Liver (tissue), 9 donors: Measurements from ENCODE around the gene RXFP3. TPM values are rescaled to one million over a fixed set of nuclear protein-coding genes. Genes with fewer than 3 reads are reported as not detected.

Experiments used
- DNase-seq: peaks from one replicate; pipeline ENCODE4 v3.0.0-alpha.2; 2017; ENCODE audit warnings: low spot score
- H3K27ac ChIP-seq, 2 donors: one replicate each; pipeline ENCODE4 v1.7.0; 2013; ENCODE audit warnings: inconsistent platforms in 2 of 2, low read length in 2 of 2, control low read depth in 1 of 2, low read depth in 1 of 2, mild to moderate bottlenecking in 1 of 2
- H3K27me3 ChIP-seq, 4 donors: one replicate each; pipeline versions ENCODE4 v1.6.1 to v1.7.0; 2013; ENCODE audit warnings: low read length in 3 of 4, inconsistent platforms in 1 of 4, mild to moderate bottlenecking in 1 of 4, moderate library complexity in 1 of 4; ENCODE audit not compliant: control insufficient read depth in 4 of 4, insufficient read depth in 4 of 4
- H3K36me3 ChIP-seq, 4 donors: one replicate each; pipeline versions ENCODE4 v1.6.1 to v1.7.0; 2013; ENCODE audit warnings: low read length in 3 of 4, mild to moderate bottlenecking in 3 of 4, low read depth in 1 of 4, moderate library complexity in 1 of 4; ENCODE audit not compliant: control insufficient read depth in 4 of 4, insufficient read depth in 3 of 4
- H3K4me1 ChIP-seq, 4 donors: one replicate each; pipeline versions ENCODE4 v1.6.1 to v1.7.0; 2013; ENCODE audit warnings: low read length in 3 of 4, mild to moderate bottlenecking in 3 of 4, moderate library complexity in 1 of 4; ENCODE audit not compliant: control insufficient read depth in 4 of 4, insufficient read depth in 4 of 4
- H3K4me3 ChIP-seq, 3 donors: one replicate each; pipeline versions ENCODE4 v1.6.1 to v1.7.0; 2013; ENCODE audit warnings: low read length in 3 of 3, control low read depth in 1 of 3, low read depth in 1 of 3, mild to moderate bottlenecking in 1 of 3
- H3K9ac ChIP-seq, 2 donors: one replicate each; pipeline ENCODE4 v1.7.0; 2013; ENCODE audit warnings: low read length in 2 of 2, mild to moderate bottlenecking in 2 of 2, moderate library complexity in 2 of 2, control low read depth in 1 of 2, low read depth in 1 of 2
- H3K9me3 ChIP-seq, 4 donors: one replicate each; pipeline versions ENCODE4 v1.6.1 to v1.7.0; 2013; ENCODE audit warnings: low read length in 3 of 4; ENCODE audit not compliant: control insufficient read depth in 4 of 4
- ATF3 ChIP-seq: IDR thresholded peaks from 2 replicates; pipeline ENCODE4 v1.6.1; 2016; ENCODE audit warnings: antibody characterized with exemption
- CTCF ChIP-seq: fragments of 150-350 bp; IDR thresholded peaks from 2 replicates; pipeline ENCODE4 v1.5.1; 2017; ENCODE audit warnings: improper control_type of control experiment, low read depth, low read length; ENCODE audit not compliant: missing input control
- EGR1 ChIP-seq, 2 donors: IDR thresholded peaks; 2 replicates each; pipeline ENCODE4 v1.6.1; 2016 to 2018; ENCODE audit warnings: antibody characterized with exemption in 2 of 2, low read depth in 2 of 2
- FOXA1 ChIP-seq: IDR thresholded peaks from 2 replicates; pipeline ENCODE4 v1.6.1; 2016; ENCODE audit warnings: antibody characterized with exemption
- FOXA2 ChIP-seq: IDR thresholded peaks from 2 replicates; pipeline ENCODE4 v1.6.1; 2016; ENCODE audit warnings: antibody characterized with exemption
- GABPA ChIP-seq, 2 donors: IDR thresholded peaks in 1 of 2; conservative IDR thresholded peaks in 1 of 2; 2 replicates each; pipeline ENCODE4 v1.6.1; 2016; ENCODE audit warnings: antibody characterized with exemption in 2 of 2, mild to moderate bottlenecking in 1 of 2, moderate library complexity in 1 of 2
- HNF4A ChIP-seq, 2 donors: conservative IDR thresholded peaks; 2 replicates each; pipeline ENCODE4 v1.6.1; 2016; ENCODE audit warnings: antibody characterized with exemption in 2 of 2, mild to moderate bottlenecking in 2 of 2
- HNF4G ChIP-seq: IDR thresholded peaks from 2 replicates; pipeline ENCODE4 v1.6.1; 2016; ENCODE audit warnings: antibody characterized with exemption
- JUND ChIP-seq, 2 donors: IDR thresholded peaks; 2 replicates each; pipeline ENCODE4 v1.6.1; 2016; ENCODE audit warnings: antibody characterized with exemption in 2 of 2
- MAX ChIP-seq: IDR thresholded peaks from 2 replicates; pipeline ENCODE4 v1.6.1; 2016; ENCODE audit warnings: antibody characterized with exemption
- NR2F2 ChIP-seq: IDR thresholded peaks from 2 replicates; pipeline ENCODE4 v1.6.1; 2016; ENCODE audit warnings: antibody characterized with exemption
- RAD21 ChIP-seq, 2 donors: IDR thresholded peaks; 2 replicates each; pipeline ENCODE4 v1.6.1; 2016; ENCODE audit warnings: antibody characterized with exemption in 2 of 2, mild to moderate bottlenecking in 2 of 2
- REST ChIP-seq: IDR thresholded peaks from 2 replicates; pipeline ENCODE4 v1.6.1; 2016; ENCODE audit warnings: antibody characterized with exemption, mild to moderate bottlenecking
- RXRA ChIP-seq, 2 donors: IDR thresholded peaks; 2 replicates each; pipeline ENCODE4 v1.6.1; 2017 to 2018; ENCODE audit warnings: antibody characterized with exemption in 2 of 2, mild to moderate bottlenecking in 1 of 2
- SP1 ChIP-seq: IDR thresholded peaks from 2 replicates; pipeline ENCODE4 v1.6.1; 2018; ENCODE audit warnings: antibody characterized with exemption, mild to moderate bottlenecking
- TAF1 ChIP-seq: conservative IDR thresholded peaks from 2 replicates; pipeline ENCODE4 v1.6.1; 2016; ENCODE audit warnings: antibody characterized with exemption, mild to moderate bottlenecking
- YY1 ChIP-seq: IDR thresholded peaks from 2 replicates; pipeline ENCODE4 v1.6.1; 2016; ENCODE audit warnings: antibody characterized with exemption, mild to moderate bottlenecking
- ZBTB33 ChIP-seq: IDR thresholded peaks from 2 replicates; pipeline ENCODE4 v1.6.1; 2016; ENCODE audit warnings: antibody characterized with exemption
- WGBS: extraction: QIAGEN DNeasy Blood & Tissue Kit; methylation state at CpG from one replicate; pipeline ENCODE4 v1.1.7; 2013; 5-methylcytosine and 5-hydroxymethylcytosine counted together
- polyA plus RNA-seq, 2 donors: library from polyadenylated mRNA; stranded (reverse) in 1 of 2; unstranded in 1 of 2; fragments of 200-250 nt in 1 of 2; fragments of >200 nt in 1 of 2; fragmentation: Nextera tagmentation in 1 of 2; extraction: Ambion mirVana in 1 of 2; gene quantifications; one replicate each; pipeline versions ENCODE4 v1.2.1 to v1.2.3, GENCODE V29; 2013 to 2015
- total RNA-seq, 2 donors: library from RNA; depleted of rRNA; stranded (reverse); fragments of >200 nt; gene quantifications; one replicate each; pipeline ENCODE4 v1.2.3, GENCODE V29; 2014
- donor health status: healthy.
- donor health status: healthy.
- donor health status: healthy.
- donor health status: healthy.
- donor health status: healthy.

Gene RXFP3
- total and polyA plus RNA-seq, 4 donors = not detected

- Histone ChIP-seq H3K36me3 (no peaks in the 10 kb centered on the region), H3K9ac (no peak overlapping the region), H3K27ac (no peak overlapping the region), H3K27me3 (no peaks in the 10 kb centered on the region), H3K4me3 (no peak overlapping the region), H3K9me3 (no peaks in the 10 kb centered on the region), H3K4me1 (no peaks in the 10 kb centered on the region)
- TF ChIP-seq FOXA2 = no peak
- no peak for TF ChIP-seq HNF4G
- TF ChIP-seq NR2F2 = no peak
- TF ChIP-seq RXRA (IDR thresholded peaks at IDR 0.05) = no peak
- TF ChIP-seq YY1 = no peak
- no peak for TF ChIP-seq GABPA (IDR thresholded peaks at IDR 0.05 in 1 of 2, conservative IDR thresholded peaks at IDR 0.05 in 1 of 2)
- TF ChIP-seq EGR1 (IDR thresholded peaks at IDR 0.05; ENCODE audit: low read depth in 2 of 2) = no peak
- TF ChIP-seq REST = no peak
- TF ChIP-seq ATF3 = no peak
- TF ChIP-seq SP1 = no peak
- no peak for TF ChIP-seq MAX
- no peak for TF ChIP-seq FOXA1
- no peak for TF ChIP-seq ZBTB33
- TF ChIP-seq JUND (IDR thresholded peaks at IDR 0.05) = no peak
- TF ChIP-seq RAD21 (IDR thresholded peaks at IDR 0.05) = no peak
- TF ChIP-seq HNF4A (conservative IDR thresholded peaks at IDR 0.05) = no peak
- TF ChIP-seq TAF1 = no peak
- no peak for TF ChIP-seq CTCF
- DNase-seq = no peak
Measured at GRCh38 chr5:33925278-33925677, 10.9 kb upstream of the RXFP3 start.

- Histone ChIP-seq H3K4me1 (no peaks in the 10 kb centered on the region), H3K27me3 (no peaks in the 10 kb centered on the region), H3K9me3 (no peaks in the 10 kb centered on the region), H3K27ac (no peak overlapping the region), H3K9ac (no peak overlapping the region), H3K4me3 (no peak overlapping the region), H3K36me3 (no peaks in the 10 kb centered on the region)
- DNase-seq = no peak
- WGBS = 65% methylated on average over 4 of the region's 4 CpGs
- no peak for TF ChIP-seq HNF4A (conservative IDR thresholded peaks at IDR 0.05)
- TF ChIP-seq FOXA2 = no peak
- no peak for TF ChIP-seq GABPA (IDR thresholded peaks at IDR 0.05 in 1 of 2, conservative IDR thresholded peaks at IDR 0.05 in 1 of 2)
- no peak for TF ChIP-seq RAD21 (IDR thresholded peaks at IDR 0.05)
- no peak for TF ChIP-seq YY1
- TF ChIP-seq FOXA1 = no peak
- no peak for TF ChIP-seq NR2F2
- TF ChIP-seq ATF3 = no peak
- TF ChIP-seq SP1 = no peak
- TF ChIP-seq CTCF = no peak
- no peak for TF ChIP-seq EGR1 (IDR thresholded peaks at IDR 0.05; ENCODE audit: low read depth in 2 of 2)
- no peak for TF ChIP-seq JUND (IDR thresholded peaks at IDR 0.05)
- TF ChIP-seq RXRA (IDR thresholded peaks at IDR 0.05) = no peak
Measured at GRCh38 chr5:33927685-33928084, 8.5 kb upstream of the RXFP3 start.
